ENCODE results near the gene ARHGAP45. TPM values are rescaled to one million over a fixed set of nuclear protein-coding genes. Genes with fewer than 3 reads are reported as not detected.

Gene ARHGAP45
- total and polyA plus RNA-seq, 8 donors = 12.2 to 211 (median 15.8) TPM

GRCh38 chr19:1049106-1049505 is 17.9 kb upstream of the ARHGAP45 start:
- TF ChIP-seq EP300 (IDR thresholded peaks at IDR 0.05) = no peak
- no peak for TF ChIP-seq POLR2AphosphoS5 (IDR thresholded peaks at IDR 0.05)
- TF ChIP-seq, protein P1, sequence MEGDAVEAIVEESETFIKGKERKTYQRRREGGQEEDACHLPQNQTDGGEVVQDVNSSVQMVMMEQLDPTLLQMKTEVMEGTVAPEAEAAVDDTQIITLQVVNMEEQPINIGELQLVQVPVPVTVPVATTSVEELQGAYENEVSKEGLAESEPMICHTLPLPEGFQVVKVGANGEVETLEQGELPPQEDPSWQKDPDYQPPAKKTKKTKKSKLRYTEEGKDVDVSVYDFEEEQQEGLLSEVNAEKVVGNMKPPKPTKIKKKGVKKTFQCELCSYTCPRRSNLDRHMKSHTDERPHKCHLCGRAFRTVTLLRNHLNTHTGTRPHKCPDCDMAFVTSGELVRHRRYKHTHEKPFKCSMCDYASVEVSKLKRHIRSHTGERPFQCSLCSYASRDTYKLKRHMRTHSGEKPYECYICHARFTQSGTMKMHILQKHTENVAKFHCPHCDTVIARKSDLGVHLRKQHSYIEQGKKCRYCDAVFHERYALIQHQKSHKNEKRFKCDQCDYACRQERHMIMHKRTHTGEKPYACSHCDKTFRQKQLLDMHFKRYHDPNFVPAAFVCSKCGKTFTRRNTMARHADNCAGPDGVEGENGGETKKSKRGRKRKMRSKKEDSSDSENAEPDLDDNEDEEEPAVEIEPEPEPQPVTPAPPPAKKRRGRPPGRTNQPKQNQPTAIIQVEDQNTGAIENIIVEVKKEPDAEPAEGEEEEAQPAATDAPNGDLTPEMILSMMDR (IDR thresholded peaks at IDR 0.05) = no peak
- no peak for TF ChIP-seq POLR2A (IDR thresholded peaks at IDR 0.05)
- Histone ChIP-seq H3K4me3 (no peak overlapping the region), H3K9me3 (no peaks in the 10 kb centered on the region), H3K4me1 (peaks cover 0 to 8% (median 0%) of the 10 kb centered on the region in 4 donors), H3K27ac (no peak overlapping the region), H3K27me3 (no peaks in the 10 kb centered on the region), H3K36me3 (peaks cover 0 to 23% (median 0%) of the 10 kb centered on the region in 4 donors)
- 90 to 96% (median 94%) methylated on average over 7 to 17 of the region's 17 CpGs for WGBS, 5 donors
- intact Hi-C loops (cut with DNase I; ENCODE audit: low total_unique reads) = loop anchor here (10.0 kb wide), 1 partner anchor 46 kb away; the partner anchor contains the start of gene POLR2E
- DNase-seq = no peak

DNA sequence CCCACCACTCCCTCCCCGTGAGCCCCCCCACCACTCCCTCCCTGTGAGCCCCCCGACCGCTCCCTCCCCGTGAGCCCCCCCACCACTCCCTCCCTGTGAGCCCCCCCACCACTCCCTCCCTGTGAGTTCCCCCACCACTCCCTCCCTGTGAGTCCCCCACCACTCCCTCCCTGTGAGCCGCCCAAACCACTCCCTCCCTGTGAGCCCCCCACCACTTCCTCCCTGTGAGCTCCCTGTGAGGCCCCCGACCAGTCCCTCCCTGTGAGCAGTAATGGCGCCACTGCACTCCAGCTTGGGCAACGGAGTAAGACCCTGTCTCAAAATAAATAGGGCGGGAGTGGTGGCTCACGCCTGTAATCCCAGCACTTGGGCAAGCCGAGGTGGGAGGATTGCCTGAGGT is 17.2 kb upstream of the ARHGAP45 start:
- 60 to 77% (median 65%) methylated on average over 3 to 11 of the region's 11 CpGs for whole genome bisulfite sequencing, 5 donors
- intact Hi-C loops (cut with DNase I; ENCODE audit: low total_unique reads) = loop anchor here (10.0 kb wide), 1 partner anchor 45 kb away; the partner anchor contains the start of gene POLR2E
- peak in 1 of 2 donors; percentile 53 for DNase-seq
- Histone ChIP-seq H3K27ac (no peak overlapping the region), H3K36me3 (peaks cover 0 to 25% (median 0%) of the 10 kb centered on the region in 4 donors), H3K9me3 (no peaks in the 10 kb centered on the region), H3K4me1 (peaks cover 0 to 8% (median 0%) of the 10 kb centered on the region in 4 donors), H3K4me3 (no peak overlapping the region), H3K27me3 (no peaks in the 10 kb centered on the region)
- no peak for TF ChIP-seq POLR2AphosphoS5 (IDR thresholded peaks at IDR 0.05)
- no peak for TF ChIP-seq POLR2A (IDR thresholded peaks at IDR 0.05)
- TF ChIP-seq, protein P1 (IDR thresholded peaks at IDR 0.05) = no peak
- no peak for TF ChIP-seq EP300 (IDR thresholded peaks at IDR 0.05)

DNA sequence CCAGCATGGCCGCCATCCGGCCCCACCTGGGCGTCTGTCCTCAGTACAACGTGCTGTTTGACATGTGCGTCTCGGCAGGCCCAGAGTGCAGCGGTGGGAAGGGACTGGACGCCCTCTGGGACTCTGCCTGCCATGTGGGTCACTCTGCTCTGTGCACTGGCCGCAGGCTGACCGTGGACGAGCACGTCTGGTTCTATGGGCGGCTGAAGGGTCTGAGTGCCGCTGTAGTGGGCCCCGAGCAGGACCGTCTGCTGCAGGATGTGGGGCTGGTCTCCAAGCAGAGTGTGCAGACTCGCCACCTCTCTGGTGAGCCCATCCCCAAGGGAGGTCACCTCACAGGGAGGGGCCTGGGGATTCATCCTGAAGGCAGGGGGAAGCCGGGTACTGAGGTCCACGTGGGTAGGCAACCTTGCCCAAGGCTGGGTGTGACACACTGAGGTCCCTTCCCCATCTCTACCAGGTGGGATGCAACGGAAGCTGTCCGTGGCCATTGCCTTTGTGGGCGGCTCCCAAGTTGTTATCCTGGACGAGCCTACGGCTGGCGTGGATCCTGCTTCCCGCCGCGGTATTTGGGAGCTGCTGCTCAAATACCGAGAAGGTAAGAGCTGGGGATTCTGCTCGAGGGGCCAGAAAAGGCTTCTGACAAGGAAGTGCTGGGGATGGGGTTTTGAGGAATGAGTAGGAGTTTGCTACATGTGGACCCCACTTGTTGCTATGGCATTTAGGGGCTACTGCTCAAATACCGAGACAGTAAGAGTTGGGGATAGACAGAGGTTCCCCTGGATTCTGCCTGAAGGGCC is 15.8 kb upstream of the ARHGAP45 start:
- 83 to 91% (median 89%) methylated on average over 23 to 31 of the region's 31 CpGs for WGBS, 5 donors
- DNase-seq = no peak
- Histone ChIP-seq H3K27ac (no peak overlapping the region), H3K4me1 (peaks cover 0 to 8% (median 0%) of the 10 kb centered on the region in 4 donors), H3K27me3 (no peaks in the 10 kb centered on the region), H3K36me3 (peaks cover 0 to 30% (median under 1%) of the 10 kb centered on the region in 4 donors), H3K4me3 (no peak overlapping the region), H3K9me3 (peaks cover 0 to 6% (median 2%) of the 10 kb centered on the region in 4 donors)
- intact Hi-C loops (cut with DNase I; ENCODE audit: low total_unique reads) = no loop called here
- TF ChIP-seq EP300 (IDR thresholded peaks at IDR 0.05) = no peak
- TF ChIP-seq POLR2AphosphoS5 (IDR thresholded peaks at IDR 0.05) = no peak
- TF ChIP-seq, protein P1 (IDR thresholded peaks at IDR 0.05) = no peak

GRCh38 chr19:1051791-1052190 is 15.2 kb upstream of the ARHGAP45 start:
- Histone ChIP-seq H3K27me3 (no peaks in the 10 kb centered on the region), H3K4me1 (peaks cover 0 to 8% (median 0%) of the 10 kb centered on the region in 4 donors), H3K4me3 (no peak overlapping the region), H3K9me3 (peaks cover 0 to 12% (median 6%) of the 10 kb centered on the region in 4 donors), H3K36me3 (peaks cover 0 to 30% (median 3%) of the 10 kb centered on the region in 4 donors), H3K27ac (no peak overlapping the region)
- DNase-seq = no peak
- 86 to 90% (median 89%) methylated on average over 16 to 17 of the region's 17 CpGs for WGBS, 5 donors
- TF ChIP-seq POLR2AphosphoS5 (IDR thresholded peaks at IDR 0.05) (no peak), EP300 (IDR thresholded peaks at IDR 0.05) (no peak), POLR2A (IDR thresholded peaks at IDR 0.05) (no peak)
- TF ChIP-seq, protein P1 (IDR thresholded peaks at IDR 0.05) = no peak
- intact Hi-C loops (cut with DNase I; ENCODE audit: low total_unique reads) = no loop called here
